SK-N-MC (cell line): Measurements from ENCODE around the gene SNPH.
"Not testable (repeated sequence)": the region's sequence is repeated elsewhere in the genome, so short reads cannot be mapped to it uniquely, and the experiment has no call there.

Source experiments
- DNase-seq: peaks from one replicate; pipeline ENCODE4 v3.0.0-alpha.2; 2011; ENCODE audit warnings: low read depth, low spot score
- H3K27ac ChIP-seq: fragments of 200-600 bp; sonication (generic); 2 replicates; pipeline ENCODE4 v1.5.1; 2016; ENCODE audit warnings: mixed run types
- H3K36me3 ChIP-seq: fragments of 200-600 bp; sonication (generic); 2 replicates; pipeline ENCODE4 v1.6.1; 2017; ENCODE audit warnings: antibody characterized with exemption, low read length, mixed read lengths; ENCODE audit not compliant: insufficient read depth
- H3K4me3 ChIP-seq: fragments of 200-600 bp; sonication (generic); 2 replicates; pipeline ENCODE4 v1.5.1; 2016
- H3K9ac ChIP-seq: fragments of 200-600 bp; sonication (generic); 2 replicates; pipeline ENCODE4 v1.8.0; 2017; ENCODE audit warnings: mixed run types, mixed read lengths; ENCODE audit not compliant: insufficient read length
- H3K9me3 ChIP-seq: fragments of 200-600 bp; sonication (generic); 2 replicates; pipeline ENCODE4 v1.6.1; 2017; ENCODE audit warnings: low read depth, mild to moderate bottlenecking, antibody characterized with exemption, low read length, moderate library complexity, mixed read lengths
- EZH2 ChIP-seq: fragments of 200-600 bp; sonication (generic); IDR thresholded peaks from one replicate; pipeline ENCODE4 v1.6.1; 2017; ENCODE audit warnings: antibody characterized with exemption
- FOXP2 ChIP-seq: optimal IDR thresholded peaks from 2 replicates; pipeline ENCODE3; 2011; ENCODE audit warnings: mild to moderate bottlenecking, moderate library complexity; ENCODE audit not compliant: insufficient read depth; ENCODE audit errors: extremely low read length, control extremely low read depth
- POLR2AphosphoS5 ChIP-seq: IDR thresholded peaks from 2 replicates; pipeline ENCODE4 v1.6.1; 2012; ENCODE audit warnings: mild to moderate bottlenecking, low read depth, low read length, borderline replicate concordance

Gene SNPH

DNA sequence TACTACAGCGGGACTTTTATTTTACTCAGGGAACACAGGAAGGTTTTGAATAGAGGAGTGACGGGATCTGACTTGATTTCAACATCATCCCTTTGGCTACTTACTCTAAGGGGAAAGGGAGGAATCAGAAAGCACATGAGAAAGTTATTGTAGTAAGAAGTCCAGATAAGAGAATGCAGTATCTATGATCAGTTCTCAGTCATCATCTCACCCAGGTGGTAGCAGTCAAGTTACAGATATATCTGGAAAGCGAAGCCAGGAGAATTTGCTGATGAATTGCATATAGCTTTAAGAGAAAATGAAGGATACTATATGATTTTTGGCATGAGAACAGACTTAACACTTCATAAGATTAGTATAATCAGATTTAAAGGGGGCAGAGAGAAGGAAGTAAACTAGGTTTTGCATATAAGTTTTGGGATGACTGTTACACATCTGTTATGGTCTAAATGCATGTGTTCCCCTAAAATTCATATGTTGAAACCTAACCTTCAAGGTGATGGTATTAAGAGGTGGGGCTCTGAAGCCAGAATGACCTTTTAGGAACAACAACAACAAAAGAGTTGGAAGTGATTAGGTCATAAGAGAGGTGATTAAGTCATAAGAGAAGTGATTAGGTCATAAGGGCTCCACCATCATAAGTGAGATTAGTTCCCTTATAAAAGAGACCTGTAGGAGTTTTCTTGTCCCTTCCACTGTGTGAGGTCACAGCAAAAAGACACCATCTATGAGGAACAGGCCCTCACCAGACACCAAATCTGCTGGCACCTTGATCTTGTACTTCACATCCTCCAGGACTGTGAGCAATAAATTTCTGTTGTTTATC lies 33.6 kb upstream of the SNPH start:
- Histone ChIP-seq H3K4me3 (no peak overlapping the region), H3K9me3 (no peaks in the 10 kb centered on the region), H3K36me3 (no peaks in the 10 kb centered on the region), H3K9ac (no peak overlapping the region), H3K27ac (no peak overlapping the region)
- TF ChIP-seq FOXP2, result no peak
- TF ChIP-seq EZH2, result no peak
- TF ChIP-seq POLR2AphosphoS5, result no peak
- no peak for DNase-seq

DNA sequence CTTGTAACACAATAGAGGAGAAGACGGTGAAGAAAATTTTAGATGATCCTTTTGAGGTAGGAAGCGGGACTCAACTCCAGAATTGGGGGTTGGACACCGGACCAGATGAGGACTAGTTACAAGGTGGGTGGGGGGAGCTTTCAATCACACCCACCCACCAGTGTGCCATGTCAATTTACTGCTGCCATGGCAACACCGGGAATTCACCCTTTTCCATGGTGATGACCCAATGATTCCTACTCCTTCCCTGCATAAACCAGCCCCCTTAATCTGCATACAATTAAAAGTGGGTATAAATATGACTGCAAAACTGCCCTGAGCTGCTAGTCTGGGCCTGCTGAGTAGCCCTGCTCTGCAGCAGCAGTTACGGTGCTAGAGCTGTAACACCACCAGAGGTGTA lies 25.5 kb upstream of the SNPH start:
- TF ChIP-seq EZH2 (no peak), FOXP2 (no peak), POLR2AphosphoS5 (no peak)
- Histone ChIP-seq H3K27ac (no peak overlapping the region), H3K9me3 (no peaks in the 10 kb centered on the region), H3K4me3 (no peak overlapping the region), H3K36me3 (no peaks in the 10 kb centered on the region), H3K9ac (no peak overlapping the region)
- DNase-seq, result no peak

GRCh38 chr20:1241456-1241855 lies 24.6 kb upstream of the SNPH start:
- Histone ChIP-seq H3K9ac (no peak overlapping the region), H3K9me3 (no peaks in the 10 kb centered on the region), H3K4me3 (no peak overlapping the region), H3K27ac (no peak overlapping the region), H3K36me3 (no peaks in the 10 kb centered on the region)
- DNase-seq, result no peak
- TF ChIP-seq POLR2AphosphoS5, result no peak
- no peak for TF ChIP-seq FOXP2
- no peak for TF ChIP-seq EZH2

DNA sequence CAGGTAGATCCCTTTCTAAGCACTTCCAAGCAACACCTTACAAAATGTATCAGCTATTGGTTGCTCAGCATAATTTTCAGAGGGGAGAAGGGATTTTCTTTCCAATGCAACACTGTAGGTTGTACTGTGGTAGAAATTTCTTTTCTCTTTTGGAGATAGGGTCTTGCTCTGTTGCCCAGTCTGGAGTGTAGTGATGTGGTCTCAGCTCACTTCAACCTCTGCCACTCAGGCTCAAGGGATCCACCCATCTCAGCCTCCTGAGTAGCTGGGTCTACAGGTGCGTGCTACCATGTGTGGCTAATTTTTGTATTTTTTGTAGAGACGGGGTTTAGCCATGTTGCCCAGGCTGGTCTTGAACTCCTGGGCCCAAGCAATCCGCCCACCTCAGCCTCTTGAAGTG lies 24.0 kb upstream of the SNPH start:
- no peak overlapping the region for H3K4me3 ChIP-seq
- no peaks in the 10 kb centered on the region for H3K36me3 ChIP-seq
- DNase-seq, result no peak
- TF ChIP-seq POLR2AphosphoS5 (no peak), EZH2 (no peak), FOXP2 (no peak)
- H3K27ac ChIP-seq, result no peak overlapping the region
- no peak overlapping the region for H3K9ac ChIP-seq
- H3K9me3 ChIP-seq, result no peaks in the 10 kb centered on the region

DNA sequence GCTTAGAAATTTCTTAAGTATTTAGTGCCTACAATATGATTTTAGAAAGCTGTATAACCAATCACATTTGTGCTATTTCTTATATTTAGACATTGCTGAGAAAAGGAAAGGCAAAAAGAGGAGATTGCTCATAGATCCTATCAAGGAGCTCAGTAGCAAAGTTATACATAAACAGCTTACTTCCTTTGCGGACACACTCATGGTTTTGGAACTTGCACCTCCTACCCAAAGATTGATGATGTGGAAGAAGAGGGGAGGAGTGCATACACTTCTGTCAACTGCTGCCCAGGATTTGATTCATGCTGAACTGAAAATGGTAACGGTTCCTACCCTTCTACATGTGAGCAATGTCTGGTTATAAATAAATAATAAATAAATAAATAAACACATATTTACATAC lies 23.6 kb upstream of the SNPH start:
- Histone ChIP-seq H3K36me3 (no peaks in the 10 kb centered on the region), H3K4me3 (no peak overlapping the region), H3K9ac (no peak overlapping the region), H3K9me3 (no peaks in the 10 kb centered on the region), H3K27ac (no peak overlapping the region)
- no peak for DNase-seq
- TF ChIP-seq EZH2 (no peak), POLR2AphosphoS5 (no peak), FOXP2 (no peak)

DNA sequence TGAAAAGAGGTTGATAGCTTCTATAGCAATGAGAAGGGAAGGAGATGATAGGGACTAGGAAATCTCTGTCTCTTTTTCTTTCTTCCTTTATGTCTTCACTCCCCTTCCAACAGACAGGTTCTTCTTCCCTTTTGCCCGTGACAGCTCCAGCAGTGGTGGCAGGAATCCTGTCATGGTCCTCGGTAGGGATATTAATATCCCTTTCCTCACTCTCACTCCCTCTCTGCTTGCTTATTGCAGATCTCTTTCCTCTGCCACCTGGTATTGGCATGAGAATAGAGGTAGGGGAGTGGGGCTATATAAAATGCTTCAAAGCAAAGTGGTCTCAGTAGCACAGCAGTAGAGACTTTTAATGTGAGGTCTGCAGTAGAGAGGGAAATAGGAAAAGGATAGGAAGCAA lies 20.5 kb upstream of the SNPH start:
- Histone ChIP-seq H3K36me3 (no peaks in the 10 kb centered on the region), H3K9ac (no peak overlapping the region), H3K4me3 (no peak overlapping the region), H3K9me3 (no peaks in the 10 kb centered on the region), H3K27ac (no peak overlapping the region)
- TF ChIP-seq POLR2AphosphoS5, result no peak
- no peak for TF ChIP-seq EZH2
- no peak for TF ChIP-seq FOXP2
- no peak for DNase-seq

- Histone ChIP-seq H3K9me3 (no peaks in the 10 kb centered on the region), H3K36me3 (no peaks in the 10 kb centered on the region), H3K9ac (no peak overlapping the region), H3K27ac (no peak overlapping the region), H3K4me3 (no peak overlapping the region)
- no peak for DNase-seq
- TF ChIP-seq POLR2AphosphoS5 (no peak), FOXP2 (no peak), EZH2 (no peak)
Observed at GRCh38 chr20:1247689-1248088, 18.4 kb upstream of the SNPH start.

DNA sequence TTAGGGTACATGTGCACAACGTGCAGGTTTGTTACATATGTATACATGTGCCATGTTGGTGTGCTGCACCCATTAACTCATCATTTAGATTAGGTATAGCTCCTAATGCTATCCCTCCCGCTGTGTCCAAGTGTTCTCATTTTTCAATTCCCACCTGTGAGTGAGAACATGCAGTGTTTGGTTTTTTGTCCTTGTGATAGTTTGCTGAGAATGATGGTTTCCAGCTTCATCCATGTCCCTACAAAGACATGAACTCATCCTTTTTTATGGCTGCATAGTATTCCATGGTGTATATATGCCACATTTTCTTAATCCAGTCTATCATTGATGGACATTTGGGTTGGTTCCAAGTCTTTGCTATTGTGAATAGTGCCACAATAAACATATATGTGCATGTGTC lies 15.8 kb upstream of the SNPH start:
- H3K9me3 ChIP-seq, H3K36me3 ChIP-seq, H3K9ac ChIP-seq, H3K27ac ChIP-seq, DNase-seq, H3K4me3 ChIP-seq: not testable (repeated sequence)

DNA sequence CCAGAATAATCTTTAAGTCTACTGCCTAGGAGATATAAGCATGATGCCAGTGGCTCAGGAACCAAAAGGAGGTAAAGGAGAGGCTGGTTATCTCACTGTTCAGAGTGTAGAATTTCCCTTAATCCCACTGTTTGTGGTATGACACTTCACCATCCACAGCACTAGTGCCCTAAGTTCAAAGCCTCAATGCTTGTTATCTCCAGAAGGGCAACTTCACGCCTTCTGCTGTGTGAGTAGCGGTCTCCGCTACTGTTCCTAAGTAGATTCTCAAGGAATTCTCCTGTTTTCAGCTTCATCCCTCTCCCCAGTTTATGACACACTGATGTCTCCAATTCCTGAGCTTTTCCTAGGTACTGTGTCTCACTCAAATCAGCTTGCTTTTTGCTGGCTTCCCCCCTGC lies 13.7 kb upstream of the SNPH start:
- H3K9me3 ChIP-seq, result no peaks in the 10 kb centered on the region
- no peak for DNase-seq
- H3K36me3 ChIP-seq, result no peaks in the 10 kb centered on the region
- no peak overlapping the region for H3K9ac ChIP-seq
- H3K4me3 ChIP-seq, result no peak overlapping the region
- H3K27ac ChIP-seq, result no peak overlapping the region
- TF ChIP-seq EZH2, result no peak
- no peak for TF ChIP-seq POLR2AphosphoS5
- TF ChIP-seq FOXP2, result no peak
